ENCODE results near the gene DNMT3A.

The DNMT3A gene

DNA sequence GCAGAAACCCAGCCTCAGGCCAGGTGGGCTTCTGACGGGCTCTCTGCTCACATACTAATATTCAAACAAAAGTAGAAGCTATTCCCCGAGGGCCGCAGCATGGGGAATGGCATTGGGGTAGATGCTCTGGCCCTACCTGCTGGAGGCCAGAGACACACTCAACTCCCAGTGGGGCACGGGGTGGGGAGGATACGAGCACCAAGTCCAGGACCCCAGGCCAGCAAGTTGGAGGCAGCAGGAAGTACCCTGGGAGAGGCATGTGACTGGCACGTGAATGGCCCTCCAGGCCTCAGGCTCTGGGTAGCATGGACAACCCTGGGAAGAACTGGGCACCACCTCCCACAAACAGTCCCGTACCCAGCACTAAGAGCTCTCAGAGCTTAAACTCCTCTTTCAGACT lies 3.8 kb downstream of the DNMT3A start:
- Histone ChIP-seq H3K36me3 (ENCODE audit: control insufficient read depth, insufficient read depth, low read length) (no peaks in the 10 kb centered on the region), H3K4me3 (ENCODE audit: insufficient read depth, low read depth, low read length, poor library complexity, severe bottlenecking) (no peak overlapping the region), H3K9me3 (ENCODE audit: control insufficient read depth, low read length) (no peaks in the 10 kb centered on the region), H3K27me3 (replicated peaks; ENCODE audit: control insufficient read depth, insufficient read depth, low read length, poor library complexity, severe bottlenecking) (no peaks in the 10 kb centered on the region), H3K27ac (ENCODE audit: insufficient read depth, low read length, poor library complexity, severe bottlenecking) (no peak overlapping the region), H3K4me1 (ENCODE audit: control insufficient read depth, insufficient read depth, low read length, poor library complexity, severe bottlenecking) (peaks cover 53% of the 10 kb centered on the region)
- no peak for DNase-seq

GRCh38 chr2:25337276-25337675 lies 4.4 kb downstream of the DNMT3A start:
- H3K27me3 ChIP-seq (replicated peaks; ENCODE audit: control insufficient read depth, insufficient read depth, low read length, poor library complexity, severe bottlenecking), result no peaks in the 10 kb centered on the region
- no peaks in the 10 kb centered on the region for H3K36me3 ChIP-seq (ENCODE audit: control insufficient read depth, insufficient read depth, low read length)
- H3K27ac ChIP-seq (ENCODE audit: insufficient read depth, low read length, poor library complexity, severe bottlenecking), result no peak overlapping the region
- H3K4me1 ChIP-seq (ENCODE audit: control insufficient read depth, insufficient read depth, low read length, poor library complexity, severe bottlenecking), result peaks cover 53% of the 10 kb centered on the region
- no peak overlapping the region for H3K4me3 ChIP-seq (ENCODE audit: insufficient read depth, low read depth, low read length, poor library complexity, severe bottlenecking)
- no peaks in the 10 kb centered on the region for H3K9me3 ChIP-seq (ENCODE audit: control insufficient read depth, low read length)
- DNase-seq, result no peak

- Histone ChIP-seq H3K27me3 (replicated peaks; ENCODE audit: control insufficient read depth, insufficient read depth, low read length, poor library complexity, severe bottlenecking) (no peaks in the 10 kb centered on the region), H3K36me3 (ENCODE audit: control insufficient read depth, insufficient read depth, low read length) (no peaks in the 10 kb centered on the region)
Measured at GRCh38 chr2:25336383-25336841, 5.3 kb downstream of the DNMT3A start.

GRCh38 chr2:25335971-25336370 lies 5.8 kb downstream of the DNMT3A start:
- H3K36me3 ChIP-seq (ENCODE audit: control insufficient read depth, insufficient read depth, low read length), result no peaks in the 10 kb centered on the region
- H3K4me3 ChIP-seq (ENCODE audit: insufficient read depth, low read depth, low read length, poor library complexity, severe bottlenecking), result no peak overlapping the region
- no peaks in the 10 kb centered on the region for H3K27me3 ChIP-seq (replicated peaks; ENCODE audit: control insufficient read depth, insufficient read depth, low read length, poor library complexity, severe bottlenecking)
- H3K27ac ChIP-seq (ENCODE audit: insufficient read depth, low read length, poor library complexity, severe bottlenecking), result no peak overlapping the region
- no peaks in the 10 kb centered on the region for H3K9me3 ChIP-seq (ENCODE audit: control insufficient read depth, low read length)
- DNase-seq, result no peak
- peaks cover 53% of the 10 kb centered on the region for H3K4me1 ChIP-seq (ENCODE audit: control insufficient read depth, insufficient read depth, low read length, poor library complexity, severe bottlenecking)

More at GRCh38 chr2:25336383-25336841, 5.3 kb downstream of the DNMT3A start:
- no peaks in the 10 kb centered on the region for H3K9me3 ChIP-seq (ENCODE audit: control insufficient read depth, low read length)
- no peak overlapping the region for H3K4me3 ChIP-seq (ENCODE audit: insufficient read depth, low read depth, low read length, poor library complexity, severe bottlenecking)
- no peak overlapping the region for H3K27ac ChIP-seq (ENCODE audit: insufficient read depth, low read length, poor library complexity, severe bottlenecking)
- H3K4me1 ChIP-seq (ENCODE audit: control insufficient read depth, insufficient read depth, low read length, poor library complexity, severe bottlenecking), result peaks cover 53% of the 10 kb centered on the region
- DNase-seq, result no peak

DNA sequence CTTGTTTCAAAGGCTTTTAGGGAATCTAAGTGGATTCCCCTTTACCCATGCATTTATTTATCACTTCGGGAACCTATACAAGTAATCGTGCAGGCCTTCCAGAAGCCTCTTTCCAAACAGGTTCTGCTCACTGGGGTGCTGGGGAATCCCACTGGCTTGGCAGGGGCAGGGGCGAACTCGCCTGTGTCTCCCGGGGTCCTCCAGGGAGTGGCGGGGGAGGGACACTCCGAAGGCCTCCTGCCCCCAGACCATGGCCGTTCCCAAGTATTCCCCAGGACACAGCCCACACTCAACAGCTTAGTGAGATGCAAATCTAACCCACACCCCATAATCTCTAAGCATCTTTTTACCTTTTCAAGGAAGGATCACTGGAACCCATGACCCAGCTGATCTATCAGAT lies 6.5 kb downstream of the DNMT3A start:
- Histone ChIP-seq H3K27me3 (replicated peaks; ENCODE audit: control insufficient read depth, insufficient read depth, low read length, poor library complexity, severe bottlenecking) (no peaks in the 10 kb centered on the region), H3K4me1 (ENCODE audit: control insufficient read depth, insufficient read depth, low read length, poor library complexity, severe bottlenecking) (peaks cover 50% of the 10 kb centered on the region), H3K36me3 (ENCODE audit: control insufficient read depth, insufficient read depth, low read length) (no peaks in the 10 kb centered on the region), H3K9me3 (ENCODE audit: control insufficient read depth, low read length) (no peaks in the 10 kb centered on the region), H3K4me3 (ENCODE audit: insufficient read depth, low read depth, low read length, poor library complexity, severe bottlenecking) (no peak overlapping the region), H3K27ac (ENCODE audit: insufficient read depth, low read length, poor library complexity, severe bottlenecking) (no peak overlapping the region)
- no peak for DNase-seq

DNA sequence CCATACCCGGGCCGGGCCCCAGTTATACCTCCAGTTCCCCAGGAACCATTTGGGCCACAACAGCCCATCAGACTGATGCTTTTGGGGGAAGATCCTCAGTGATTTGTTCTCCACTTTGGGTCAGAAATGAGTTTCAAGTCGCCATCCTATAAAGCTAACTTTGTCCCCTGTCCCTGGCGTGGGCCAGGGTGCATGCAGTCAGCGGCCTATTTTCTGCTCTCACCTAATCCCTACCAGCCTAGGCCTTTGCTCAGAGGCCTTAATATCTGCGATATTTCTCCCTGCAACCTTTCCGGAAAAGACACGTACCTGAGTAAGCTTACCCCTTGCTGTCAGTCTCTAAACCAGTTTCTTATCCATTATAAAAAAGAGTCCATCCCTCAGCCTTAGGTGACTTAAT lies 7.2 kb downstream of the DNMT3A start:
- peaks cover 44% of the 10 kb centered on the region for H3K4me1 ChIP-seq (ENCODE audit: control insufficient read depth, insufficient read depth, low read length, poor library complexity, severe bottlenecking)
- no peak overlapping the region for H3K4me3 ChIP-seq (ENCODE audit: insufficient read depth, low read depth, low read length, poor library complexity, severe bottlenecking)
- no peaks in the 10 kb centered on the region for H3K27me3 ChIP-seq (replicated peaks; ENCODE audit: control insufficient read depth, insufficient read depth, low read length, poor library complexity, severe bottlenecking)
- H3K27ac ChIP-seq (ENCODE audit: insufficient read depth, low read length, poor library complexity, severe bottlenecking), result no peak overlapping the region
- no peaks in the 10 kb centered on the region for H3K9me3 ChIP-seq (ENCODE audit: control insufficient read depth, low read length)
- no peaks in the 10 kb centered on the region for H3K36me3 ChIP-seq (ENCODE audit: control insufficient read depth, insufficient read depth, low read length)
- DNase-seq, result no peak

- Histone ChIP-seq H3K27me3 (replicated peaks; ENCODE audit: control insufficient read depth, insufficient read depth, low read length, poor library complexity, severe bottlenecking) (no peaks in the 10 kb centered on the region), H3K36me3 (ENCODE audit: control insufficient read depth, insufficient read depth, low read length) (no peaks in the 10 kb centered on the region), H3K27ac (ENCODE audit: insufficient read depth, low read length, poor library complexity, severe bottlenecking) (no peak overlapping the region), H3K4me3 (ENCODE audit: insufficient read depth, low read depth, low read length, poor library complexity, severe bottlenecking) (no peak overlapping the region), H3K4me1 (ENCODE audit: control insufficient read depth, insufficient read depth, low read length, poor library complexity, severe bottlenecking) (peaks cover 44% of the 10 kb centered on the region), H3K9me3 (ENCODE audit: control insufficient read depth, low read length) (no peaks in the 10 kb centered on the region)
- no peak for DNase-seq
Measured at GRCh38 chr2:25333981-25334380, 7.7 kb downstream of the DNMT3A start.

- no peak for DNase-seq
- H3K27me3 ChIP-seq (replicated peaks; ENCODE audit: control insufficient read depth, insufficient read depth, low read length, poor library complexity, severe bottlenecking), result no peaks in the 10 kb centered on the region
- H3K9me3 ChIP-seq (ENCODE audit: control insufficient read depth, low read length), result no peaks in the 10 kb centered on the region
- H3K27ac ChIP-seq (ENCODE audit: insufficient read depth, low read length, poor library complexity, severe bottlenecking), result no peak overlapping the region
- H3K4me1 ChIP-seq (ENCODE audit: control insufficient read depth, insufficient read depth, low read length, poor library complexity, severe bottlenecking), result peaks cover 35% of the 10 kb centered on the region
- H3K4me3 ChIP-seq (ENCODE audit: insufficient read depth, low read depth, low read length, poor library complexity, severe bottlenecking), result no peak overlapping the region
- H3K36me3 ChIP-seq (ENCODE audit: control insufficient read depth, insufficient read depth, low read length), result peaks cover 2% of the 10 kb centered on the region
Measured at GRCh38 chr2:25332571-25332970, 9.2 kb downstream of the DNMT3A start.

DNA sequence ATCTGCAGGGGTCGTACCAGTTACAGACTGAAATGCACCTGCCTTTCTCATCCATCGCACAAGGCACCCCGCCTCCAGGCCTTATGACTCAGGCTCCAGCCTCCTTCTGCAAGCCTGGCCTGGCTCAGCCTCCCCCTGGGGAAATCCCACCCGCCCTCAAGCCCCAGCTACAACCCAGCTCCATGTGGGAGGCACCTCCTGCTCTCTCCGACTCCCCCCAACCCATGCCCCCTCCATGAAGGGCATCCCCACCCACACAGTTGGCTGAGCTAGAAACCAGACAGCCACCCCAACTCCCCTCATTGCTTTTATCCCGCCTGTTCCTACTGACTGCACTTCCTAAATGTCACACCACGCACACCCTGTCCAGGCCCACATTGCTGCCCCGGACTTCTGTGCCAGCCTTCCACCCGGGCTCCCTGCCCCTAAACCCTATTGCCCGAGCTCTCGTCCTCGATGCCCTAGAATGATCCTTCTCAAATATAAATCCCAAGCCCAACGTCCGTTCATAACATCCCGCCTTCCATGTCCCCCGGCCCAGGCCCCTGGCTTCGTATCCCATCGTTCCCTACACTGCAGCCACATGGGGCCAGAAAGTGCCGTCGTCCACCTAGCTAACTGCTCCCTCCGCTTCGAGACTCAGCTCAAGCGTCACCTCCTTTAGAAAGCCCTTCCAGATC lies 9.9 kb downstream of the DNMT3A start:
- Histone ChIP-seq H3K36me3 (ENCODE audit: control insufficient read depth, insufficient read depth, low read length) (peaks cover 10% of the 10 kb centered on the region), H3K27me3 (replicated peaks; ENCODE audit: control insufficient read depth, insufficient read depth, low read length, poor library complexity, severe bottlenecking) (no peaks in the 10 kb centered on the region), H3K27ac (ENCODE audit: insufficient read depth, low read length, poor library complexity, severe bottlenecking) (no peak overlapping the region), H3K9me3 (ENCODE audit: control insufficient read depth, low read length) (no peaks in the 10 kb centered on the region), H3K4me1 (ENCODE audit: control insufficient read depth, insufficient read depth, low read length, poor library complexity, severe bottlenecking) (peaks cover 28% of the 10 kb centered on the region), H3K4me3 (ENCODE audit: insufficient read depth, low read depth, low read length, poor library complexity, severe bottlenecking) (no peak overlapping the region)
- no peak for DNase-seq

DNA sequence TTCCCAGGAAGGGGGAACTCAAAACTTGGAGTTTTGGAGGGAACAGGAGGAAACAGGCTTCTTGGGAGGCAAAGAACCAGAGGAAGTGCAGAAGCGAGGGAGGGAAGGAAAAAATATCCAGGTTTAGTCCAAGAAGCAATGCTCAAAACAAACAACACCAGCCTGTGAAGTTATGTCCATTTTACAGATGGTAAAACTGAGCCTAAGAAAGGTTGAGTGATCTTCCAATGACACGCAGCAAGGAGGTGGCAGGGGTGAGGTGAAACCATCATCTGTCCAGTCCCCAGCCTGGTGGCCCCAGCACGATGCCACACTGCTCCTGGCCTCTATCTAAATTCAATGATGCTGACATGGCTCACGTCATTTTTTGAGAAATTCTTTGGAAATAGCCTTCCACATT lies 10.8 kb downstream of the DNMT3A start:
- no peak overlapping the region for H3K4me3 ChIP-seq (ENCODE audit: insufficient read depth, low read depth, low read length, poor library complexity, severe bottlenecking)
- no peak for DNase-seq
- peaks cover 15% of the 10 kb centered on the region for H3K36me3 ChIP-seq (ENCODE audit: control insufficient read depth, insufficient read depth, low read length)
- H3K4me1 ChIP-seq (ENCODE audit: control insufficient read depth, insufficient read depth, low read length, poor library complexity, severe bottlenecking), result peaks cover 21% of the 10 kb centered on the region
- no peaks in the 10 kb centered on the region for H3K9me3 ChIP-seq (ENCODE audit: control insufficient read depth, low read length)
- H3K27me3 ChIP-seq (replicated peaks; ENCODE audit: control insufficient read depth, insufficient read depth, low read length, poor library complexity, severe bottlenecking), result no peaks in the 10 kb centered on the region
- H3K27ac ChIP-seq (ENCODE audit: insufficient read depth, low read length, poor library complexity, severe bottlenecking), result no peak overlapping the region
